NT2/D1 (cell line): ENCODE measurements around the gene CTCF.
A peak's percentile ranks its signal among the peaks of the same experiment; 100 is the strongest.

Experiments used
- DNase-seq: peaks from one replicate; pipeline ENCODE4 v3.0.0-alpha.2; 2011; ENCODE audit warnings: low read depth, low spot score
- H3K27me3 ChIP-seq: 2 replicates; pipeline ENCODE4 v1.6.0; 2011; ENCODE audit warnings: mild to moderate bottlenecking; ENCODE audit not compliant: insufficient read length, insufficient read depth
- H3K36me3 ChIP-seq: 2 replicates; pipeline ENCODE4 v1.6.1; 2011; ENCODE audit warnings: mild to moderate bottlenecking, low read length, mixed read lengths; ENCODE audit not compliant: insufficient read depth, insufficient read length
- H3K4me1 ChIP-seq: 2 replicates; pipeline ENCODE4 v1.5.1; 2011; ENCODE audit not compliant: insufficient read depth, insufficient read length
- H3K4me3 ChIP-seq: 2 replicates; pipeline ENCODE4 v1.5.1; 2011; ENCODE audit warnings: low read depth; ENCODE audit not compliant: insufficient read length
- H3K9ac ChIP-seq: 2 replicates; pipeline ENCODE4 v1.6.0; 2011; ENCODE audit warnings: low read depth; ENCODE audit not compliant: insufficient read length
- H3K9me3 ChIP-seq: 2 replicates; pipeline ENCODE4 v1.5.1; 2011; ENCODE audit warnings: mild to moderate bottlenecking, low read length; ENCODE audit not compliant: insufficient read depth
- SUZ12 ChIP-seq: IDR thresholded peaks from 2 replicates; pipeline ENCODE4 v1.6.1; 2011; ENCODE audit not compliant: insufficient read length, insufficient read depth; ENCODE audit errors: extremely low read depth
- YY1 ChIP-seq: IDR thresholded peaks from 2 replicates; pipeline ENCODE4 v1.6.1; 2011; ENCODE audit not compliant: insufficient read length, insufficient read depth
- ZNF274 ChIP-seq: IDR thresholded peaks from 2 replicates; pipeline ENCODE4 v1.6.1; 2011; ENCODE audit warnings: mild to moderate bottlenecking, low read depth, low read length

Gene CTCF

GRCh38 chr16:67579686-67580085, 17.4 kb downstream of the CTCF start:
- Histone ChIP-seq H3K4me1 (no peaks in the 10 kb centered on the region), H3K36me3 (peaks cover 35% of the 10 kb centered on the region), H3K27me3 (no peaks in the 10 kb centered on the region), H3K9me3 (no peaks in the 10 kb centered on the region), H3K9ac (no peak overlapping the region), H3K4me3 (no peak overlapping the region)
- no peak for DNase-seq
- TF ChIP-seq YY1 (no peak), SUZ12 (no peak), ZNF274 (no peak)

GRCh38 chr16:67580202-67580601, 17.9 kb downstream of the CTCF start:
- Histone ChIP-seq H3K4me3 (no peak overlapping the region), H3K4me1 (no peaks in the 10 kb centered on the region), H3K36me3 (peaks cover 33% of the 10 kb centered on the region), H3K27me3 (no peaks in the 10 kb centered on the region), H3K9ac (no peak overlapping the region), H3K9me3 (no peaks in the 10 kb centered on the region)
- no peak for TF ChIP-seq ZNF274
- no peak for TF ChIP-seq YY1
- TF ChIP-seq SUZ12, result no peak
- no peak for DNase-seq

- peaks cover 9% of the 10 kb centered on the region for H3K4me1 ChIP-seq
- H3K36me3 ChIP-seq, result peaks cover 13% of the 10 kb centered on the region
- no peaks in the 10 kb centered on the region for H3K9me3 ChIP-seq
- H3K4me3 ChIP-seq, result no peak overlapping the region
- H3K27me3 ChIP-seq, result no peaks in the 10 kb centered on the region
- H3K9ac ChIP-seq, result no peak overlapping the region
- DNase-seq, result peak; percentile 60
- TF ChIP-seq SUZ12 (no peak), YY1 (no peak), ZNF274 (no peak)
These were observed 31.0 kb downstream of the CTCF start for GRCh38 chr16:67593288-67593687.

GRCh38 chr16:67593701-67594100, 31.4 kb downstream of the CTCF start:
- Histone ChIP-seq H3K4me1 (peaks cover 9% of the 10 kb centered on the region), H3K27me3 (no peaks in the 10 kb centered on the region), H3K9ac (no peak overlapping the region), H3K9me3 (no peaks in the 10 kb centered on the region), H3K4me3 (no peak overlapping the region), H3K36me3 (peaks cover 14% of the 10 kb centered on the region)
- no peak for DNase-seq
- TF ChIP-seq YY1, result no peak
- no peak for TF ChIP-seq ZNF274
- no peak for TF ChIP-seq SUZ12

- Histone ChIP-seq H3K36me3 (peaks cover 19% of the 10 kb centered on the region), H3K9me3 (no peaks in the 10 kb centered on the region), H3K4me1 (peaks cover 9% of the 10 kb centered on the region), H3K27me3 (no peaks in the 10 kb centered on the region), H3K9ac (no peak overlapping the region), H3K4me3 (no peak overlapping the region)
- TF ChIP-seq ZNF274, result no peak
- no peak for TF ChIP-seq SUZ12
- no peak for TF ChIP-seq YY1
- no peak for DNase-seq
These were observed 32.1 kb downstream of the CTCF start for GRCh38 chr16:67594256-67594915.

GRCh38 chr16:67594956-67595355, 32.6 kb downstream of the CTCF start:
- no peak for DNase-seq
- TF ChIP-seq ZNF274 (no peak), YY1 (no peak), SUZ12 (no peak)
- Histone ChIP-seq H3K9ac (no peak overlapping the region), H3K4me3 (no peak overlapping the region), H3K4me1 (peaks cover 9% of the 10 kb centered on the region), H3K27me3 (no peaks in the 10 kb centered on the region), H3K36me3 (peaks cover 19% of the 10 kb centered on the region), H3K9me3 (no peaks in the 10 kb centered on the region)

GRCh38 chr16:67598527-67598926, 36.2 kb downstream of the CTCF start:
- no peak for DNase-seq
- peaks cover 21% of the 10 kb centered on the region for H3K36me3 ChIP-seq
- H3K9ac ChIP-seq, result no peak overlapping the region
- TF ChIP-seq ZNF274 (no peak), SUZ12 (no peak), YY1 (no peak)
- H3K27me3 ChIP-seq, result no peaks in the 10 kb centered on the region
- no peaks in the 10 kb centered on the region for H3K9me3 ChIP-seq
- peaks cover 9% of the 10 kb centered on the region for H3K4me1 ChIP-seq
- H3K4me3 ChIP-seq, result no peak overlapping the region

- Histone ChIP-seq H3K36me3 (peaks cover 11% of the 10 kb centered on the region), H3K4me3 (no peak overlapping the region), H3K9me3 (no peaks in the 10 kb centered on the region), H3K9ac (no peak overlapping the region), H3K4me1 (no peaks in the 10 kb centered on the region), H3K27me3 (no peaks in the 10 kb centered on the region)
- no peak for DNase-seq
- TF ChIP-seq SUZ12 (no peak), YY1 (no peak), ZNF274 (no peak)
These were observed 43.3 kb downstream of the CTCF start for GRCh38 chr16:67605641-67606040.
